Measurements from ENCODE around the gene PIAS2.
"Not testable (repeated sequence)": the region's sequence is repeated elsewhere in the genome, so short reads cannot be mapped to it uniquely, and the experiment has no call there.

Gene PIAS2

DNA sequence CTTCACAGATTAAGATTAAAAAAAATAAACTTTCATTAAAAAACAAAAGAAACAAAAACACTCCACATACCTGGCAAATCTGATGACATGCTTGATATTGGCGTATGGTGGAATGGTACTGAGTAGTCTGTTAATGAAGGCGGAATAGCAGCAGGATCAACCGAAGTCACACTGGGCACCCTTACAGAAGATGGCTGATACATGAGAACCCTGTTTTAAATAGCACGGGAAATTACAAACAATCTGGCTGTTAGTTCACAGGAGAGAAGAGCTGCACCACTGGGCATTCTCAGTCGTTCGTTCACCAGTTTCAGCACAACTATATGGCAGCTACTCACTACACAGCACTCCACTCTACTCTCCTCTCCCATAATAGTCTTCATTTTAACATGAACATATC, 96.4 kb downstream of the PIAS2 start:
- ChIA-PET CTCF (interaction anchor here (1.7 kb wide), 1 partner anchor 11 kb away, joined by 6 read pairs; no protein-coding TSS in a partner anchor), POLR2A (no interaction called here)
- TF ChIP-seq, protein P1, sequence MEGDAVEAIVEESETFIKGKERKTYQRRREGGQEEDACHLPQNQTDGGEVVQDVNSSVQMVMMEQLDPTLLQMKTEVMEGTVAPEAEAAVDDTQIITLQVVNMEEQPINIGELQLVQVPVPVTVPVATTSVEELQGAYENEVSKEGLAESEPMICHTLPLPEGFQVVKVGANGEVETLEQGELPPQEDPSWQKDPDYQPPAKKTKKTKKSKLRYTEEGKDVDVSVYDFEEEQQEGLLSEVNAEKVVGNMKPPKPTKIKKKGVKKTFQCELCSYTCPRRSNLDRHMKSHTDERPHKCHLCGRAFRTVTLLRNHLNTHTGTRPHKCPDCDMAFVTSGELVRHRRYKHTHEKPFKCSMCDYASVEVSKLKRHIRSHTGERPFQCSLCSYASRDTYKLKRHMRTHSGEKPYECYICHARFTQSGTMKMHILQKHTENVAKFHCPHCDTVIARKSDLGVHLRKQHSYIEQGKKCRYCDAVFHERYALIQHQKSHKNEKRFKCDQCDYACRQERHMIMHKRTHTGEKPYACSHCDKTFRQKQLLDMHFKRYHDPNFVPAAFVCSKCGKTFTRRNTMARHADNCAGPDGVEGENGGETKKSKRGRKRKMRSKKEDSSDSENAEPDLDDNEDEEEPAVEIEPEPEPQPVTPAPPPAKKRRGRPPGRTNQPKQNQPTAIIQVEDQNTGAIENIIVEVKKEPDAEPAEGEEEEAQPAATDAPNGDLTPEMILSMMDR (IDR thresholded peaks at IDR 0.05; ENCODE audit: control extremely low read depth, extremely low read depth, low read depth, missing control alignments), result no peak
- no peak for DNase-seq (ENCODE audit: extremely low spot score)

DNA sequence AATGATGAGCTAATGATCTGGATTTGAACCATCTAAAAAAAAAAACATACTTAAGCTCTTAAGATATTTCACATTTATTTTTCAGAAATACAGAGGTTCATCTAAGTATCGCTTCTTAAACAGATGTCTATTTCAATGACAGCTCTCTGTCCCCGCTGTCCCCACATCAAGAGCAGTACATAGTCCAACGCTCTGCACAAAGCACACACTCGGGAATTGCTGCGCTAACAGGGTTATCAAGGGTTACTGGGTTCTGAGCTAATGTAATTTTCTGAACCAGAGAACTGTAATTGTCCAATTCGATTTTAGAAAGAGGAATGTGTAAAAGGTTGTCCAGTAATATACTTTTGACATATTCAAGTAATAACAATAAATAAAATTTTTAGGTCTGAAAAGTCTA, 101.6 kb downstream of the PIAS2 start:
- DNase-seq (ENCODE audit: extremely low spot score), result no peak
- TF ChIP-seq, protein P1 (IDR thresholded peaks at IDR 0.05; ENCODE audit: control extremely low read depth, extremely low read depth, low read depth, missing control alignments), result no peak
- ChIA-PET POLR2A (no interaction called here), CTCF (interaction anchor here (1.4 to 2.1 kb wide), 3 partner anchors 9 to 28 kb away, joined by 4 to 5 read pairs (median 4); no protein-coding TSS in a partner anchor)

DNA sequence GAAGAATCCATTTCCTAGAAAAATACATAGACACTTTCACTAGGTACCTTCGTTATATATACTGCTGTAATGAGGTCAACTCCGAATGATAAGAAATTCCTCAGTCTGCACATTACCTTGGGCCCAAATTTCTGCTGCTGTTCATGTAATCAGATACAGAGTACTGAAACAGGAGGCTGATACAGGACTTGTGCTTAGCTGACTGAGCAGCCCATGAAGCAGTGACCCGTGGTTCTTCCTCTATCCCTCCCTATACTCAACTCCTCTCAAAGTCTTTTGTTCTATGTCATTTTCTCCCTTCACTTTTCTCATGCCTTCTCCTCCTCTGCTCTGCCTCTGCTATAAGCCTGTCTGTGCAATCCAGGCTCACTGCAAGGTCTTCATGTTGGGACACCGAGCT, 102.9 kb downstream of the PIAS2 start:
- POLR2A ChIA-PET, result no interaction called here
- DNase-seq (ENCODE audit: extremely low spot score), result no peak
- CTCF ChIA-PET, result interaction anchor here (1.1 to 2.1 kb wide), 4 partner anchors 8 to 31 kb away, joined by 3 to 5 read pairs (median 4); no protein-coding TSS in a partner anchor
- TF ChIP-seq, protein P1 (IDR thresholded peaks at IDR 0.05; ENCODE audit: control extremely low read depth, extremely low read depth, low read depth, missing control alignments), result no peak

DNA sequence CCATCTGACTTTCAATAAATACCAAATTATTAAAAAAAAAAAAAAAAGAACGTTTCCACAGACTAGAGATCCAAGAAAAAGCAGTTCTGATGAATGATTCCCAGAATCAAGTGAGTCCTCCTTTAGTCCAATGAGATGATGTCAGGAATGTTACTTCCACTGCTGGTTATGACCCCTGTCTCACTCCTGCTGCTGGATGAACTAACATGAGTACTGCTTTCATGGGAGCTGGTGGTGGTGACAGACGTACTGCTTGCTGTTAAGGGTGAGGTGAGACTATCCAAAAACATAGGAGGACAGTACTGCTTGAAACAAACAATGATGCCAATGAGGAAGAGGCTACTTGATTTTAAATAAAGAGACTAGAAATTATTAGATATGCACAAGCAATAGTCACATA, 105.0 kb downstream of the PIAS2 start:
- DNase-seq (ENCODE audit: extremely low spot score), result no peak
- ChIA-PET CTCF (no interaction called here), POLR2A (interaction anchor here (0.7 kb wide), 1 partner anchor 1048 kb away, joined by 3 read pairs; no protein-coding TSS in a partner anchor)
- TF ChIP-seq, protein P1 (IDR thresholded peaks at IDR 0.05; ENCODE audit: control extremely low read depth, extremely low read depth, low read depth, missing control alignments), result no peak

DNA sequence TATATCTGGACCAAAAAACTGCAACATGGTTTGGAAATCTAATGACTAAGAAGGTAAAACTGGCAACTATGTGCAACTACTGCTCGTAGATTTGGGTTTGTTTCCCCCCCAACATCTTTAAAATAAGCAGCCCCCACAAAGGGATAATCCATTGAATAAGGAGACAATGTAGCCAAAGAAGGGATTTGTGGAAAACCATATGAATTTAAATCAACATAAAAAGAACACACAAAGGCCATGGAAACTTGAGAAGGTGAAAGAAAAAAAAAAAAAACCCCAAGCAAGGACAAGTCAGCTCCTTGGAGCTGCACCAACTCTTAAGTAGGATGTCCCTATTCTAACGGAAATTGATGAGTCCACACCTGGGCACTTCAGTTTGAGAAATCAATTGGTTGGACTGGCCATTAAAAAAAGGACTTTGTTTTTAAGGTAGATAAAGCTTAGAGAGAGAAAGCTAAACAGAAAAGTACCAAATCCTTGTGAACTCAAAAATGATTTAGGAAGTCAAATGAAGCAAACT, 106.8 kb downstream of the PIAS2 start:
- CTCF ChIA-PET, result no interaction called here
- POLR2A ChIA-PET, result no interaction called here

DNA sequence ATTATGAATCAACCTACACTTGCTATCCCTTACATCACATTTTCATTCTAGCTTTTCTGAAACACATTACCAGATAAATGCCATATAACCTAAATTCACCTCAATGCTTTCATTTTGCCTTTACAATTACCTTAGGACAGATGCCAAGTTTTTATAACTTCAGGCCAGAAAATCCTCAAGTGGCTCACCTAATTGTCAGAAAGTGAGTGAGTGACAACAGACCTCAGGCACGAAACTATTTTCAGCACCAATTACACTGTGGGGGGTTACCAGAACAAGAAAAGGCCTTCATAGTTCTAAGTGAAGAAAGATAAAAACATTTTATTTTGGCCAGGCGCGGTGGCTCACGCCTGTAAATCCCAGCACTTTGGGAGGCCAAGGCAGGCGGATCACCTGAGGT, 108.2 kb downstream of the PIAS2 start:
- TF ChIP-seq, protein P1 (IDR thresholded peaks at IDR 0.05; ENCODE audit: control extremely low read depth, extremely low read depth, low read depth, missing control alignments), result no peak
- POLR2A ChIA-PET, result no interaction called here
- DNase-seq (ENCODE audit: extremely low spot score), result no peak
- CTCF ChIA-PET, result no interaction called here

More for the DNA sequence above, 106.8 kb downstream of the PIAS2 start:
- DNase-seq (ENCODE audit: extremely low spot score), result no peak
- TF ChIP-seq, protein P1 (IDR thresholded peaks at IDR 0.05; ENCODE audit: control extremely low read depth, extremely low read depth, low read depth, missing control alignments), result no peak

DNA sequence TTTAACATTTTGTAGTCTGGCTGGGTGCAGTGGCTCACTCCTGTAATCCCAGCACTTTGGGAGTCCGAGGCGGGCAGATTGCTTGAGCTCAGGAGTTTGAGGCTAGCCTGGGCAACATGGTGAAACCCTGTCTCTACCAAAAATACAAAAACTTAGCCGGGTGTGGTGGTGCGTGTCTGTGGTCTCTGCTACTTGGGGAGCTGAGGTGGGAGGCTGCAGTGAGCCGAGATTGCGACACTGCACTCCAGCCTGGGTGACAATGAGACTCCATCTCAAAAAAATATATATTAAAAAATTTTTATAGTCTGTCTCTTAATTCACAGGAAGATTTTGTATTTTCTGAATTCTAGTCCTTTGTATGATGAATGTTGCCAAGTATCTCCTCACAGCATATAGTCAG, 121.4 kb downstream of the PIAS2 start:
- CTCF ChIA-PET, result interaction anchor here (1.5 kb wide), 1 partner anchor 9 kb away, joined by 5 read pairs; no protein-coding TSS in a partner anchor
- DNase-seq (ENCODE audit: extremely low spot score); POLR2A ChIA-PET: not testable (repeated sequence)
